Breast epithelium (tissue), 3 donors: ENCODE measurements around the gene INCA1.
A peak's percentile ranks its signal among the peaks of the same experiment; 100 is the strongest.

ENCODE experiments used
- POLR2A ChIP-seq: fragments of 450-650 bp; IDR thresholded peaks from one replicate; pipeline ENCODE4 v1.6.1; 2016; ENCODE audit warnings: antibody characterized with exemption, mild to moderate bottlenecking, moderate library complexity
- TF ChIP-seq, protein P1 (sequence below), 3 donors: fragments of 450-650 bp; IDR thresholded peaks; one replicate each; pipeline ENCODE4 v1.5.1; 2016 to 2017; ENCODE audit warnings: antibody characterized with exemption in 3 of 3, mild to moderate bottlenecking in 3 of 3, moderate library complexity in 3 of 3

GRCh38 chr17:4997302-4998026 lies at the start of gene INCA1, which contains the start of gene KIF1C:
- TF ChIP-seq, protein P1, sequence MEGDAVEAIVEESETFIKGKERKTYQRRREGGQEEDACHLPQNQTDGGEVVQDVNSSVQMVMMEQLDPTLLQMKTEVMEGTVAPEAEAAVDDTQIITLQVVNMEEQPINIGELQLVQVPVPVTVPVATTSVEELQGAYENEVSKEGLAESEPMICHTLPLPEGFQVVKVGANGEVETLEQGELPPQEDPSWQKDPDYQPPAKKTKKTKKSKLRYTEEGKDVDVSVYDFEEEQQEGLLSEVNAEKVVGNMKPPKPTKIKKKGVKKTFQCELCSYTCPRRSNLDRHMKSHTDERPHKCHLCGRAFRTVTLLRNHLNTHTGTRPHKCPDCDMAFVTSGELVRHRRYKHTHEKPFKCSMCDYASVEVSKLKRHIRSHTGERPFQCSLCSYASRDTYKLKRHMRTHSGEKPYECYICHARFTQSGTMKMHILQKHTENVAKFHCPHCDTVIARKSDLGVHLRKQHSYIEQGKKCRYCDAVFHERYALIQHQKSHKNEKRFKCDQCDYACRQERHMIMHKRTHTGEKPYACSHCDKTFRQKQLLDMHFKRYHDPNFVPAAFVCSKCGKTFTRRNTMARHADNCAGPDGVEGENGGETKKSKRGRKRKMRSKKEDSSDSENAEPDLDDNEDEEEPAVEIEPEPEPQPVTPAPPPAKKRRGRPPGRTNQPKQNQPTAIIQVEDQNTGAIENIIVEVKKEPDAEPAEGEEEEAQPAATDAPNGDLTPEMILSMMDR (IDR thresholded peaks at IDR 0.05), result peak in 2 of 3 donors; percentile 27 to 36
- TF ChIP-seq POLR2A, result peak; percentile 71
